GM18507 (cell line): Measurements from ENCODE around the gene DCP1B.

Source experiments
- DNase-seq: peaks from one replicate; pipeline ENCODE4 v3.0.0; 2011; ENCODE audit warnings: low read depth; ENCODE audit not compliant: insufficient read length; ENCODE audit errors: extremely low spot score
- FAIRE-seq: peaks from 2 replicates; lab custom pipeline; 2011; peaks lifted over from hg19 to GRCh38; lab: Jason Lieb, UNC

The DCP1B gene

GRCh38 chr12:2019126-2019525 is 14.9 kb upstream of the DCP1B start:
- DNase-seq (no peak), FAIRE-seq (no peak)

GRCh38 chr12:2018391-2018790 is 14.1 kb upstream of the DCP1B start:
- FAIRE-seq, result no peak
- DNase-seq, result no peak

GRCh38 chr12:2017546-2018337 is 13.5 kb upstream of the DCP1B start:
- no peak for FAIRE-seq
- no peak for DNase-seq

GRCh38 chr12:2016862-2017545 is 12.7 kb upstream of the DCP1B start:
- DNase-seq (no peak), FAIRE-seq (no peak)

- DNase-seq, result no peak
- FAIRE-seq, result no peak
These were observed 10.0 kb upstream of the DCP1B start for GRCh38 chr12:2014231-2014630.

- FAIRE-seq, result no peak
- DNase-seq, result no peak
These were observed 9.4 kb upstream of the DCP1B start for GRCh38 chr12:2013527-2014223.

- FAIRE-seq (no peak), DNase-seq (no peak)
These were observed 8.8 kb upstream of the DCP1B start for GRCh38 chr12:2013086-2013485.

- DNase-seq (no peak), FAIRE-seq (no peak)
These were observed 7.7 kb upstream of the DCP1B start for GRCh38 chr12:2011643-2012607.

GRCh38 chr12:2009623-2010022 is 5.4 kb upstream of the DCP1B start:
- DNase-seq (no peak), FAIRE-seq (no peak)

GRCh38 chr12:2008677-2009076 is 4.4 kb upstream of the DCP1B start:
- DNase-seq (no peak), FAIRE-seq (no peak)

GRCh38 chr12:2003676-2004112 is 563 bp downstream of the DCP1B start:
- no peak for FAIRE-seq

GRCh38 chr12:1995205-1995896 is 8.9 kb downstream of the DCP1B start:
- FAIRE-seq (peak; percentile 54), DNase-seq (no peak)

More at GRCh38 chr12:2003676-2004112, 563 bp downstream of the DCP1B start:
- no peak for DNase-seq

- no peak for FAIRE-seq
- no peak for DNase-seq
These were observed 9.7 kb downstream of the DCP1B start for GRCh38 chr12:1994429-1995143.

- no peak for DNase-seq
- FAIRE-seq, result no peak
These were observed 10.3 kb downstream of the DCP1B start for GRCh38 chr12:1993871-1994371.

GRCh38 chr12:1993341-1993740 is 10.9 kb downstream of the DCP1B start:
- DNase-seq, result no peak
- FAIRE-seq, result no peak

- no peak for DNase-seq
- FAIRE-seq, result no peak
These were observed 11.5 kb downstream of the DCP1B start for GRCh38 chr12:1992732-1993131.

GRCh38 chr12:1989111-1989510 is 15.1 kb downstream of the DCP1B start:
- DNase-seq (no peak), FAIRE-seq (no peak)

GRCh38 chr12:1984759-1985158 is 19.5 kb downstream of the DCP1B start:
- DNase-seq, result no peak
- no peak for FAIRE-seq
